ENCODE results near the gene SPAM1.
"Not testable (repeated sequence)": the region's sequence is repeated elsewhere in the genome, so short reads cannot be mapped to it uniquely, and the experiment has no call there.

The SPAM1 gene

GRCh38 chr7:123924941-123925340, at the start of gene SPAM1:
TSS of gene SPAM1 (plus strand) at chr7:123925241. CDS start at chr7:123953571, 28,330 bp downstream.
- TF ChIP-seq CTCF (IDR thresholded peaks at IDR 0.05; ENCODE audit: low read depth, low read length, missing control alignments) = no peak
- Histone ChIP-seq H3K36me3 (replicated peaks) (no peaks in the 10 kb centered on the region), H3K27ac (no peak within 1 kb of the TSS), H3K27me3 (replicated peaks) (no peaks in the 10 kb centered on the region), H3K4me3 (ENCODE audit: low read depth, low read length) (no peak within 1 kb of the TSS)
- DNase-seq = no peak
- in situ Hi-C loops (cut with HindIII; ENCODE audit: low pct_ligation_motif_present, low sequenced_read_pairs) = no loop called here

- in situ Hi-C loops (cut with HindIII; ENCODE audit: low pct_ligation_motif_present, low sequenced_read_pairs) = no loop called here
- H3K27me3 ChIP-seq (replicated peaks) = no peaks in the 10 kb centered on the region
- no peaks in the 10 kb centered on the region for H3K36me3 ChIP-seq (replicated peaks)
- TF ChIP-seq CTCF (IDR thresholded peaks at IDR 0.05; ENCODE audit: low read depth, low read length, missing control alignments) = no peak
- H3K4me3 ChIP-seq (ENCODE audit: low read depth, low read length) = no peak overlapping the region
- H3K27ac ChIP-seq = no peak overlapping the region
- DNase-seq = no peak
These were observed 48.3 kb upstream of the SPAM1 start for GRCh38 chr7:123876557-123877256.

- in situ Hi-C loops (cut with HindIII; ENCODE audit: low pct_ligation_motif_present, low sequenced_read_pairs) = no loop called here
- DNase-seq = no peak
- no peaks in the 10 kb centered on the region for H3K36me3 ChIP-seq (replicated peaks)
- no peaks in the 10 kb centered on the region for H3K27me3 ChIP-seq (replicated peaks)
- TF ChIP-seq CTCF (IDR thresholded peaks at IDR 0.05; ENCODE audit: low read depth, low read length, missing control alignments) = no peak
- no peak overlapping the region for H3K4me3 ChIP-seq (ENCODE audit: low read depth, low read length)
- H3K27ac ChIP-seq = no peak overlapping the region
These were observed 45.4 kb upstream of the SPAM1 start for GRCh38 chr7:123879628-123880027.

GRCh38 chr7:123881300-123881699, 43.7 kb upstream of the SPAM1 start:
- Histone ChIP-seq H3K27ac (no peak overlapping the region), H3K36me3 (replicated peaks) (no peaks in the 10 kb centered on the region), H3K4me3 (ENCODE audit: low read depth, low read length) (no peak overlapping the region), H3K27me3 (replicated peaks) (no peaks in the 10 kb centered on the region)
- in situ Hi-C loops (cut with HindIII; ENCODE audit: low pct_ligation_motif_present, low sequenced_read_pairs) = no loop called here
- TF ChIP-seq CTCF (IDR thresholded peaks at IDR 0.05; ENCODE audit: low read depth, low read length, missing control alignments) = no peak
- no peak for DNase-seq

- H3K36me3 ChIP-seq (replicated peaks) = no peaks in the 10 kb centered on the region
- no peak overlapping the region for H3K4me3 ChIP-seq (ENCODE audit: low read depth, low read length)
- no peaks in the 10 kb centered on the region for H3K27me3 ChIP-seq (replicated peaks)
- no peak for DNase-seq
- in situ Hi-C loops (cut with HindIII; ENCODE audit: low pct_ligation_motif_present, low sequenced_read_pairs) = no loop called here
- TF ChIP-seq CTCF (IDR thresholded peaks at IDR 0.05; ENCODE audit: low read depth, low read length, missing control alignments) = no peak
- H3K27ac ChIP-seq = no peak overlapping the region
These were observed 41.9 kb upstream of the SPAM1 start for GRCh38 chr7:123883154-123883553.

- Histone ChIP-seq H3K27me3 (replicated peaks) (no peaks in the 10 kb centered on the region), H3K36me3 (replicated peaks) (no peaks in the 10 kb centered on the region), H3K27ac (no peak overlapping the region), H3K4me3 (ENCODE audit: low read depth, low read length) (no peak overlapping the region)
- in situ Hi-C loops (cut with HindIII; ENCODE audit: low pct_ligation_motif_present, low sequenced_read_pairs) = no loop called here
- no peak for TF ChIP-seq CTCF (IDR thresholded peaks at IDR 0.05; ENCODE audit: low read depth, low read length, missing control alignments)
- no peak for DNase-seq
These were observed 36.8 kb upstream of the SPAM1 start for GRCh38 chr7:123888192-123888591.

- H3K27ac ChIP-seq; DNase-seq; H3K27me3 ChIP-seq (replicated peaks); H3K4me3 ChIP-seq (ENCODE audit: low read depth, low read length); H3K36me3 ChIP-seq (replicated peaks); in situ Hi-C loops (cut with HindIII; ENCODE audit: low pct_ligation_motif_present, low sequenced_read_pairs): not testable (repeated sequence)
These were observed 30.3 kb upstream of the SPAM1 start for GRCh38 chr7:123894753-123895152.

Measured in brain microvascular endothelial cell (primary cell).